Activated CD8-positive, alpha-beta memory T cell treated with anti-CD3 and anti-CD28 coated beads, Interleukin-2, amount 50 U/mL, for 4 hours (primary cell): ENCODE data around the gene IKZF3.
"Not testable (repeated sequence)": the region's sequence is repeated elsewhere in the genome, so short reads cannot be mapped to it uniquely, and the experiment has no call there.

Experiments
- DNase-seq: peaks from one replicate; pipeline ENCODE4 v3.0.0-alpha.2; 2020

Gene IKZF3

DNA sequence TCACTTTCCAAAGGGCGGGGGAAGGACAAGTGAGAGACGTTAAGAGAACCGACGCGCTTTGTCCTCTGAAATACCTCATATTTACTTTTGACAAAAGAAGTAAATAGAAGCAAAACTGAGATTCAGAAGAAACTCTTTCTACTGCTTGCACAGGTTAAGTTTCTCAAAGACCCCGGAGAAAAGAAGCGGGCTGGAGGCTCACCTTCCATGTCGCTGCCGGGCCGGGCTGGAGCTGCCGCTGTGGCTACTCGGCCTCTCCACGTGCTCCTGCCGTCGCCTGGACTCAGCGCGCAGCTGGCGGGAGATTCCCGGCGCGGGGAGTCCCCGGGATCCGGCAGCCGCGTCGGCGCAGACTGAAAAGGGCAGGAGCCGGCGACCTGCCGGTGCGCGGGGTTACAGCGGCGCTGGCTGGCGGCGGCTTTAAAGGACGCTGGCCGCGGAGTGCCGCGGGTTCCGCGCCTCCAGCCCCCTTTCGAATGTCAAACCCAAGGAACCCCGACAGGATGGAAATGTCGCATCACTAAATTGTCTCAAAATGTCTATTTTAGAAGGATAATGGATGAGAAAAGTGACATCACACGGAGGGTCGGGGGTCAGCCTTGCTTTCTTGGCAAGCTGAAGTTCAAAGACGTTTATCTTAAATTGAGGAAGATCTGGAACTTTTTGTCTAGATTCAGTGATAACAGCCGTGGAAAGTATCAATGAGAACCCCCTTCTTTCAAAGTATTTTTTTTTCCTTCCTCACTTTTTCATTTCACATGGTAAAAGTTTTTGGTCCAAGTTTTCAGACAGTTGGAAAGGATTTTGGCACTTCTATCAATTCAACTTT, at the start of gene IKZF3:
Gene IKZF3, minus strand, starts transcription at position 395 of the 829 bp plus-strand sequence. Its CDS starts 186 bp downstream, at position 209.
- peak; percentile 84 for DNase-seq

DNA sequence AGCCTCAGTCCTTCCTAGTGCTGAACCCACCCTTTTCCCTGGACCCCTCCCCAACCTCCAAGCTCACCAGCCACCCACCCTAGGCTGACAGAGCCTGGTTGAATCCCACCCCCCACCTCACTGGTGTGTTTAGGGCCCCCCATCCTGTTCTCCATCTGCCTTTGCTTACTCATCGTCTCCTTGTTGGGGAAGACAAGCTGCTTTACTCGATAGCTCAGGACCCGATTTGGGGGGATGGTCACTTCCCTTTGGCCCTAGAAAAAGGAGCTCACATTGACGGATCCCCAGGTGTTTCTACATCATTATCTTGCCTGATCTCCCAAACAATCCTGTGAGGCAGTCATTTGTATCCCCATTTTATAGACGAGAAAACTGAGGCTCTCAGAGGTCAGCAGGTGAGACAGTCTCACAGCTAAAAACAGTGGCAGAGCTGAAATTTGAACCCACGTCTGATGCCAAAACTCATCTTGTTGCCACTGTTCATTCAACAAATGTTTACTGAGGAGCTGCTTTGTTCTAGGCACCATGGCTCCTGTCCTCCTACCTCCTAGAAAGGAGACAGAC, 44.8 kb upstream of the IKZF3 start:
- DNase-seq = no peak

DNA sequence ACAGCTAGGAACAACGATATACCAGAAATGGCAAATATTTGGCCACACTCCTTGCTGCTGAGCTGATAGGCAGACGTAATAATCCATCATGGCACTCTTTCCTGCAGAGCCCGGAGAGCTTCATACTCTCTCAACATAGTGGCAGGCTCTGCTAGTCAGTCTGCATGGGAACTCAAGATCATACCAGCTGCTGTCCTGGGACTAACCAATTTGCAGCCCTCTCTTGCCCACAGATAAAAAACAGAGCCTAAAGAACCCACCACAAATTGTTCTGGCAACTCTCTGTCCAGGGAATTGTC, 40.8 kb upstream of the IKZF3 start:
- DNase-seq = no peak

DNA sequence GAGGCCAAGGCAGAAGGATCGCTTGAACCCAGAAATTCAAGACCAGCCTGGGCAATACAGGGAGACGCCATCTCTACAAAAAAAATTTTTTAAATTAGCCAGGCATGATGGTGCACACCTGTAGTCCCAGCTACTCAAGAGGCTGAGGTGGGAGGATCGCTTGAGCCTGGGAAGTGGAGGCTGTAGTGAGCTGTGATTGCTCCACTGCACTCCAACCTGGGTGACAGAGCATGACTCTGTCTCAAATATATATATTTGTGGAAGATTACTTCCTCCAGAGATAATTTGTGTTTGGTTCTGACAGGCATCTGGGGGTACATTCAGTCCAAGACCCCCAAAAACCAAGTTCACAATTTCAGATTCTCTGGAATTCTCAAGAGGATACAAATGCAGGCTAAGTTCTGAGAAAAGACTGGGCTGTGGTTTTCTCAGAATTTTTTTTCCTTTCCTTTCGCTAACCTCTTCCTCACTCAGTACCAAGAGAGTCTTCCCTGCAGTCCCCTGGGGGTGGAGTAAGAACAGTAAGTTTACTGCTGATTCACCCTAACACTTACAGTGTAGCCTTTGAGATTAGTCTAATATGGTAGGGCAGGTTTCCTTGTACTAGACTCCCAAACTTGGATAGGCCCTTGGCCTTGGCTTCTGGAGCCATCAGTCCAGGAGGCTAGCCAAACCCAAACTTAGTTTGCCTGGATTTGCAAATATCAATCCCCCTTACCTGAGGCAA, 39.2 kb upstream of the IKZF3 start:
- DNase-seq = no peak

DNA sequence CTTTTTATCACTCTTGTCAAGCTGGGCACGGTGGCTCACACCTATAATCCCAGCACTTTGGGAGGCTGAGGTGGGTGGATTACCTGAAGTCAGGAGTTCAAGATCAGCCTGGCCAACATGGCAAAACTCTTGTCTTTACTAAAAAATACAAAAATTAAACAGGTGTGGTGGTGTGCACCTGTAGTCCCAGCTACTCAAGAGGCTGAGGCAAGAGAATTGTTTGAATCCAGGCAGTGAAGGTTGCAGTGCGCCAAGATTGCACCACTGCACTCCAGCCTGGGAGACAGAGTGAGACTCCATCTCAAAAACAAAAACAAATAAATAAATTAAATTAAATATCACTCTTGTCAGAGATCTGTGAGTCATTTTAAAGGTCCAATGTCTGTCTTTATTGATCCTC, 37.9 kb upstream of the IKZF3 start:
- DNase-seq = not testable (repeated sequence)

DNA sequence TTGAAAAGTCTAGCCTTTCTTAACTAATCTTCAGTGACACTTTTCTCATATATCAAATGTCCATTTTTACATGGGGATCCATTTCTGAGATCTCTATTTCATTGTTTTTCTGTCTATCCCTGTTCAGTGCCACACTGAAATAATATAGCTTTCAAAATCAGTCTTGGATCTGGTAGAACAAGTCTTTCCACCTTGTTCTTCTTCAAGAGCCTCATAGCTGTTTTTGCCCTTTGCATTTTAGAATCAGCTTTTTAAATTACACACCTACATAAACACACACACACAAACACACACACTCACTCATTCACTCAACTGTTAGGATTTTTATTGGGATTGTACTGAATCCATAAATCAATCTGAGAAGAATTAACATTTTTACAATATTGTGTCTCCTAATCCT, 35.1 kb upstream of the IKZF3 start:
- no peak for DNase-seq

DNA sequence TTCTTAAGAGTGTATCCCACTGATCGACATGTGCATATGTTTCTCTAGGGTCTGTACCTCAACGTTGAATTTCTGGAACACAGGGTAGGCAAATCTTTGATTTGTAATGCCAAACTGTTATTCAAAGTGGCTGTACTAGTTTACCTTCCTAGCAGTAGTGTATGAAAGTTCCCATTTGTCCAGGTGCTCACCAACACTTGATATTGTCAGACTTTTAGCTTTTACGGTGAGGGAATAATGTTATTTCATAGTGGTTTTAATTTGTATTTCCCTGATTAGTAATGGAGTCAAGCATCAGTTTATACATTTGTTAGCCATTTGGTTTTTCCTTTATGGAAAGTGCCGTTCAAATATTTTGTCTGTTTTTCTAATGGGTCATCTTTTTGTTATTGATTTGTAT, 34.0 kb upstream of the IKZF3 start:
- DNase-seq = no peak

DNA sequence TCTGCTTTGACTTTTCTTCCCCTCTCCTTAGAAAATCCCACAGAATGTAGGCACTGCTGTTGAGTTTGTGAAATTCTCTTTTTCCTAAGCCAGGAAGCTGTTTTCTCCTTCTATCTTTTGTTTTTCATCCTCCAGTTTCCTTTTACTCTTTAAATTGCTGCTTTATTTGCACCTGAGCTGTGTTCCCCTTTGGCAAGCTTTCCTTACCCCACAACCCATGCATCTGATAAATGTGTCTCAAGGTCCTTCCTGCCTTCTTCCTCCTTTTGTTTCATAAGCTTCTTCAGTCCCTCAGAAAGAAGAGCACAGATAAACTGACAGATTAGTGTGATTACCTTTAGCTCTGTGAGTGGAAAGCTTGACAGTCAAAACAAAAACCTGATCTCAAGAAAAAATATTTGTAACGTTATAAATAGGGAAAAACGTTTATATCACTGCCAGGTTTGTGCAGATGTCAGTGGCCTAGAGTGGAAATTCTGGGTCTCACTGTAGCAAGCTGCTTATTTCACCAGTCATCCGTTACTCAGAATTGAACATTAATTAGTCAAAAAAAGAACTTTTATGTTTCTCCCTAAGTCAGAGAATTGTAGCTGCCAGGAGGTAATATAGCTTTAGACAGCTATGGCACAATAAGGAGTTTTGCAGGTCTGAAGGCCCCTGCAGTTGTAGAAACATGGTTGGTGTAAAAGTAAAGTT, 30.7 kb upstream of the IKZF3 start:
- DNase-seq = no peak

DNA sequence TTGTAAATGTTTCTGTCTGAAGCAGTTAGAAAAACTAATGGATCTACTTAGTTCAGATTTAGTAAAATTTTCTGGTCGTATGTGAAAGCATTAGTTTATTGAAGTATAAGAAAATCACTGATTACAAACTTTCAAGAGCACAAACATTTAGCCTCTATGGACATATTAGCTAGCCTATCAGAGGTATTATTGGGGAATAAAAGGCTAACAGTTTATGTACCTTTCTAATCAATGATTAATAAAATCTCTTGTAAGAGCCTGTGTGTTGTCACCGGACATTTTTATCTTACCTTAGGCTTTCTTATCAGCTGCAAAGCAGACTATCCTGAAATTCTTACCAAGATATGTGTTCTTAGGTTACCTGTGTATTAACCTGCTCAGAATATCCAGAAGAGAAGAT, 25.1 kb upstream of the IKZF3 start:
- DNase-seq = no peak

DNA sequence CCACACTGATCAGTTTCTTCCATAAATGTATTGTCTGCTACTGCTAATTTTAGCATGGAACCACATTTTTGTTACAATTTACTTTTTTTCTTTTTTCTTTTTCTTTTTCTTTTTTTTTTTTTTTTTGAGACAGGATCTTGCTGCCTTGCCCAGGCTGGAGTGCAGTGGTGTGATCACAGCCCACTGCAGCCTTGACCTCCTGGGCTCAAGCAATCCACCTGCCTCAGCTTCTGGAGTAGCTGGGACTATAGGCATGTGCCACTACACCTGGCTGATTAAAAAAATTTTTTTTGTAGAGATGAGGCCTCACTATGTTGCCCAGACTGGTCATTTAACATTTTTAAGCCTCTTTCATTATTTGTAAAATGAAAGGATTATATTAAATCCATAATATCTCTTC, 23.0 kb upstream of the IKZF3 start:
- DNase-seq = no peak

DNA sequence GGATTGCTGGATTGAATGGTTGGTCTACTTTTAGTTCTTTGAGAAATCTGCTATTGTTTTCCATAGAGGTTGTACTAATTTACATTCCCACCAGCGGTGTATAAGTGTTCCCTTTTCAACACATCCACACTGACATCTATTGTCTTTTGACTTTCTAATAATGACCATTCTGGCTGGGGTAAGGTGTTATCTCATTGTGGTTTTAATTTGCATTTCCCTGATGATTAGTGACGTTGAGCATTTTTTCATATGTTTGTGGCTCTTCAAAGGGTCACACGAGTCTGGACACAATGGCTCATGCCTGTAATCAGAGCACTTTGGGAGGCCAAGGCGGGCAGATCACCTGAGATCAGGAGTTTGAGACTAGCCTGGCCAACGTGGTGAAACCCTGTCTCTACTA, 22.0 kb upstream of the IKZF3 start:
- DNase-seq = not testable (repeated sequence)

DNA sequence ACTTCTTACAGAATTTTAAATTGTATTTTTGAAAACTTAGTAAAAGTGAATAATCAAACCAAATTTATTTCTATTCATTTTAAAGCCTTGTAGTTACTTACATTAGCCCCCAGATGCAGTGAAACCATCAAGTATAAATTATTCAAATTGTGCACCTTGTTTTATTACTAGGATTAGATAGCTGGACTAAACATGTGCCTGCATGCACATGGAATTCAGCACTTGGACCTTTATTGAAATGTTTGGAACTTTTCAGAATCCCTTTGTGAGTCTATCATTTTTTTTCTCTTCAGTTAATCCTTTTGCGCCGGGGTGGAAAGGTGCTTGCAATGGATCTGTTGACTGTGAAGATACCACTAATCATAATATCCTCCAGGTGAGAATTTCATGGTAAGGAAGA, 8.6 kb upstream of the IKZF3 start:
- no peak for DNase-seq

DNA sequence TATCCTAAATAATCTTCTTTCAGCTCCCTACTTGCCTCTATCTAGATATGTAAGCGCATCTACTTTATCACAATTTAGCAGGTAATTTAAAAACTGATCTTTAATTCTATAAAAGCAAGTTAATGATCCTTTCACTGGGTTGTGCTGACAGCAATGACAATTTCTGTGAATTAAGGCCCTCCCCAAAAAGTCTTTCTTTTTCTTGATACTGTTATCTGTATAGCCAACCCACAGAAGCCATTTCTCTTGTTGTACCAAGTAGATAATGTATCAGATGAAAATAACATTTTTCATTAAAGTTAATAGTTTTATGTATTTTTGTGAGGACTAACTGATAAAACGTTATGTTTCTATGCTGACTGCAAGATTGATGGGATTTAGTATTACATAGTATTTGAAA, 7.7 kb upstream of the IKZF3 start:
- DNase-seq = no peak

DNA sequence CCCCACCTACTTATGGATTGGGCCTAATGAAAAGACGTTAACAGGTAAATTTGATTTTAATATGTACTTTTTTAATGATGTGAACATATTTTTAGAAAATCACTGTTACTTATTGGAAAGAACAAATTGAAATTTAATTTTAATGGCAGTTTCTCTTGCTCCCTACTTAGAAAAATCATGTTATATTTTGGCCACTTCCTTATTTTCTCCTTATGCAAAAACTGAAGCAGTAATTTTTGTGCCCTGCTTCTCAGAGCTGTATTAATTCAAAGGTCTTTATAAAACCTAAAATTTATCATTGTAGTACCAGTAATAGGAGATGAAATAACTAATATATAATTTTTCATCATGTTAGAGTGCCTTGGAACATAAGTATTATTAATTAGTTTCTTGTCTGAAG, 6.7 kb upstream of the IKZF3 start:
- no peak for DNase-seq

DNA sequence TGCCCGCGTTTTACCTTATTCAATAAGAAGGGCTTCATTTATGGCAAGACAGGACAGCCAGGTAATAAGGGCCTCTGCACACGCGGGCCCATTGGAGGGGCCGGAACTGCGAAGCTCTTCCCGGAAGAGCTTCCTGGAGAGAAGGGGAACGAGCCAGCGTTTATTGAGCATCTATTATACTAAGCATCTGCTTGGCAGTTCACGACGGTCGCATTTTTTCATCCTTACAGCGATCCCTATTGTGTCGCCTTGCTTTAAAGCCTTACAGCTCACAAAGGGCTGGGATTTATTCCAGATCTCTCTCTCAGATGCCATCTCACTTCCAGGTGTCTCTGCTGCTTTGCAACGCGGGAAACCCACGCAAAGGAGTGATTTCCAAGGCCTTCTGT, 4.4 kb upstream of the IKZF3 start:
- DNase-seq = no peak

DNA sequence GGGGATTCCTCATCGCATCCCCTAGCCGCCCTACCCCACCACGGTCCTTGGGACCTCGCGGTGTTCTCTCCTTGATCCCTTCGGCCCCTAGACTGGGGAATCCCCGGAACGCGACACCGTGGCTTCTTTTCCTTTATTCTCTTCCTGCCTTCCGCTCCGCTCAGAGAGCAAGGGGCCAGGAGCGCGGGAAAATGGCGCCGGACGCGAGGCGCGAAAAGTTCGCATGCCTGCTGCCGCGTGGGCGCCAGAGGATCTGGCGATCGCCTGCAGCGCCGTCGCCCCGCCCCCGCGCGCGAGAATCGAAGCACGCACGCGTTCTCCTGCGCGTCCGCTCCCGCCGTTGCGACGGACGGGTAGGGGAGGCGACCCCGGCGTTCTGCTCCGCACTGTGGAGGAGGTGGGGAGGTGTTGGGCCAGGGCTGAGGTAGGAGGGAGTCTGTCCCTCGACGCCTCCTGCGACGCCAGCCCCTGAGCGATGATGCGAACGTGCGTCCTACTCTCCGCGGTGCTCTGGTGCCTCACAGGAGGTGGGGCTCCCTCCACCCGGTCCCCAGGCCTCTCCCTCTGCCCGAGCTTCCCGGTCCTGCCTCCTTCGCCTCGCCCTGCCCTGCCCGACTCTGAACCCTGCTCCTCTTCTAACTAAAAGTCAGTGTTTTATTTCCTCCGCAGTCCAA, 3.9 kb upstream of the IKZF3 start, which contains the start of gene ZPBP2:
Gene ZPBP2, plus strand, starts transcription at position 323 of the 674 bp plus-strand sequence. Its CDS starts 153 bp downstream, at position 476.
- DNase-seq = peak; percentile 46

DNA sequence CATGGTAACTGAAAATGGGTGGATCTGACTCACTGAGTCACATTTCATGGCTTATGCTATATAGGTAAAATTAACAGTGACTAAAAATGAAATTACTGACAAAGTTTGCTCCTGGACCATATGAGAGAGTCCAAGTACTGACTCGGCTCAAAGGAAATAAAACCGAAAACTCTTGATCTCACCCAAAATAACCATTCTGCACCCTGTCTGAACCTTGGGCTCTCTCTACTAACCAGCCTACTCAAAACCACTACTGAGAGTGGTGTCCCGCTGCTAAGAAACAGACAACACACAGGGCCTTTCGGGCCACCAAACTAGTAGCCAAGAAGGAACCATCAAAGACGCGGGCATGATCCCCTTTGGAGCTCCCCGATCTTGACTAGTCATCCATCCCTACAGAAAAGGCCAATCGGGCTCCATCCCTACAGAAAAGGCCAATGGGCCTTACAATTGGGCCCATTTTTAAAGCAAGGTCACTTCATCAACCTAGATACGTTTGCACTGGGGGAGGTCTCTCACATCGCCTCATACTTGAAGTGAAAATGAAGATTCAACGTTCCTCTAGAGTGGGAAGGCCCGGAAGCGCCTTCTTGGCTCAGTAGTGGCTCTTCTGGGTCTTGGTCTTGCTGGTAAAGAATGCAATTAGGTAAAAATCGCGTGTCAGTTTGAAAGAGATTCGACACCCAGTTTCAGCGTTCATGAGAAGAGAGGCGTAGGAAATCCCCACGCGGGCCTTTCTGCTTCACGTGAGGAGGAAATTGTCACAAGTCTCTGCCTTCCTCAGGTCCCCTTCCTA, 3.2 kb upstream of the IKZF3 start:
- peak; percentile 47 for DNase-seq

DNA sequence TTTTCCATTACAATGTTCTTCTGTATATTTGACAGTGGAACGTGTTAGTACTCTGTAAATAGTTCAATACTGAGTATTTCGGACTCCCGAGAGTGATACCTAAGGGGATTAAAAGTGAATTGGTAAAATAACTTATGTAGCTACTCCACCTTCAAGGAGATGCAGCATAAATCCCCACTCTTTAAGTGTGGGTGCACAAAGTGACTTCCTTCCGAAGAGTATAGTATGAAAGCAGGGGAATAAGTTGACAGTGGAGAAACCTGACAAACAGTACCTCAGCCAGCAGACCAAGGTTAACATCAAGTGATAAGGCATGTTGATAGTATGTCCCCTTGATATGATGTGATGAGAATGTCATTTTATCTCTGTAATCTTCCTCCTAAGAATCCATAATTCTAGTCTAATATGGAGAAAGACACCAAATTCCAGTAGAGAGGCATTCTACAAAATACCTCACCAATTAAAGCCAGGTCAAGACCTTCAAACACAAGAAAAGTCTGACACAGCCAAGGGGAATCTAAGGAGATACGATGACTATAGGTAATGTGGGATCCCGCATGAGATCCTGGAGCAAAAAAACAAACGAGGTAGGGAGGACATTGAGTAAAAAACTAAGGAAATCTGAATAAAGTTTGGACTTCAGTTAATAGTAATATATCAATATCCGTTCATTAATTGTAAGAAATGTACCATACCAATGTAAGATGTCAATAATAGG, 2.1 kb upstream of the IKZF3 start:
- DNase-seq = no peak

DNA sequence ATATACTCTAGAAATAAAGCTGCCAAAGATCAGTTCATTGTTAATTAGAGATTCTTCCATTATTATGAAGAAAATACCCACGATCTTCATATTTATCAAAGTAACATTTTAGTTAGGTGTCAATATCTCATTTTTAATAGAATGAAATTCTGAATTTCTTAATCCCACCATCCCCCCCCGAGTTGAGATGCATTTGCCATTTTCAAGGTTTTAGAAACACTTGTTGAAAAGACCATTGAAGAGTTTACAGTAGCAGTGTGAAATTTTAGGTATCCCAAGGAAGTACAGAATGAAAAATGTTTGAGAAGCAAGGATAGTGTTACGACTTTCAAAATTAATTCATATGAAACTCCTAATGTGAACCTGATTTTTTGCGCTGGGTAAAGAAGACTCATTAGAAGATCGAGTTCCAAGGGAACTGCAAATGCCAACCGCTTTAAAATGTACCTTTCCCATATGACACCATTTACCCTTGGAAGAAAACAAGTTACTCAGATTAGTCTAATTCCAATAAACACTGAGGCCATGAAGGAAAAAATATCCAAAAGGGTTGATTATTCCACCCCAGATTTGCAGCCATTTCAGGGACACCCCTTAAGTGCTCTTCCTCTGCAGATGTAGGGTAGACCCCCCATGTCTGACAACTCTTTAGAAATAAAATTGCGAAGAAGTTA, 731 bp downstream of the IKZF3 start:
- DNase-seq = no peak

DNA sequence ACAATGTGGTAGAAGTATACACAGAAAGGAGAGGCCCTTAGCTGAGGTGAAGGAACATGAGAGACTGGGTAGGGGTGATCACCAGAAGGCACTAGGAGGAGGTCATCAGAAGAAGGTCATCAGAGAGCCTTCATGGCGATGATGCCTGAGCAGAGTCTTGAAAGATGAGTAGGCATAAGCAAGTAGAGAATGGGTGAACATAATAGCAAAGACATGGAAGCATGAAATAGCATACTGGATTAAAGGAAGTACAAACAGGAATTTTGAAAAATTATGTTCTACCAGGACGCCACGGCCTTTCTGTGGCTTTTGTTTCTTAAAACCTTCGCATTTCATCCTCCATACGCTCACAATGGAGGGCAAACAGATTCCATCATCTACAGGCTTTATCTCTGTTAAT, 2.9 kb downstream of the IKZF3 start:
- DNase-seq = no peak
